Transverse colon (tissue), 3 donors: ENCODE data around the gene ICAM4.

Experiments used
- EP300 ChIP-seq: sonication (generic); formaldehyde crosslinking; IDR thresholded peaks from one replicate; pipeline ENCODE4 v1.6.1; 2017; ENCODE audit warnings: antibody characterized with exemption, low read depth
- TF ChIP-seq, protein P1 (sequence below), 5 experiments: fragments of 200-600 bp in 3 of 5; fragments of 450-650 bp in 2 of 5; sonication (generic) in 3 of 5; IDR thresholded peaks; 1 replicate in 2 of 5; 2 replicates in 3 of 5; pipeline ENCODE4 v1.5.1; 2016 to 2017; ENCODE audit warnings: antibody characterized with exemption in 5 of 5, inconsistent platforms in 3 of 5, mild to moderate bottlenecking in 2 of 5, moderate library complexity in 1 of 5

DNA sequence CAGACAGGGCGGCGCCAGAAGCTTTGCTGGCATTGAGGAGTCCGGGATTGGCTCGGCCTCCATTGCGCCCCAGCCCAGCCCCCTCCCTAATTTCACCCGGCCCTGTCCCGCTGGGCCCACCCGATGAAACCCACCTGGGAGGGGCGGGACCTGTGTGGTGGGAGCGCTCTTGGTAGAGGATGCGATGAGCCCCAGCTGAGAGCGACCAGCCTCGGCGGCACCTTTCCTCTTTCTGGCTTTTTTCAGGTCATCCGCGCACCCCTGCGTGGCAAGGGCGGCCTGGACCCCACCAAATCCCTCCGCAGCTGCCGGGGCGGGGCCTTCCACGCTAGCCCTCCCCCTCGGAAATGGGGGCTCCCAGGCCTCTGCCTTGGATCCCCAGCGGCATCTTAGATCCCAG, 22.7 kb downstream of the ICAM4 start, which contains the start of gene ZGLP1:
- TF ChIP-seq, protein P1, sequence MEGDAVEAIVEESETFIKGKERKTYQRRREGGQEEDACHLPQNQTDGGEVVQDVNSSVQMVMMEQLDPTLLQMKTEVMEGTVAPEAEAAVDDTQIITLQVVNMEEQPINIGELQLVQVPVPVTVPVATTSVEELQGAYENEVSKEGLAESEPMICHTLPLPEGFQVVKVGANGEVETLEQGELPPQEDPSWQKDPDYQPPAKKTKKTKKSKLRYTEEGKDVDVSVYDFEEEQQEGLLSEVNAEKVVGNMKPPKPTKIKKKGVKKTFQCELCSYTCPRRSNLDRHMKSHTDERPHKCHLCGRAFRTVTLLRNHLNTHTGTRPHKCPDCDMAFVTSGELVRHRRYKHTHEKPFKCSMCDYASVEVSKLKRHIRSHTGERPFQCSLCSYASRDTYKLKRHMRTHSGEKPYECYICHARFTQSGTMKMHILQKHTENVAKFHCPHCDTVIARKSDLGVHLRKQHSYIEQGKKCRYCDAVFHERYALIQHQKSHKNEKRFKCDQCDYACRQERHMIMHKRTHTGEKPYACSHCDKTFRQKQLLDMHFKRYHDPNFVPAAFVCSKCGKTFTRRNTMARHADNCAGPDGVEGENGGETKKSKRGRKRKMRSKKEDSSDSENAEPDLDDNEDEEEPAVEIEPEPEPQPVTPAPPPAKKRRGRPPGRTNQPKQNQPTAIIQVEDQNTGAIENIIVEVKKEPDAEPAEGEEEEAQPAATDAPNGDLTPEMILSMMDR (IDR thresholded peaks at IDR 0.05) = no peak
- no peak for TF ChIP-seq EP300
